Heart right ventricle (tissue), 16 donors: ENCODE results near the gene RPL27. TPM values are rescaled to one million over a fixed set of nuclear protein-coding genes. Genes with fewer than 3 reads are reported as not detected.
"Not testable (repeated sequence)": the region's sequence is repeated elsewhere in the genome, so short reads cannot be mapped to it uniquely, and the experiment has no call there.

Source experiments
- ATAC-seq, 8 donors: fragments of 200-7000 bp; cut with Tn5 transposase; one replicate each; pipeline ENCODE4 v1.9.1; 2020; ENCODE audit warnings: mild to moderate bottlenecking in 8 of 8, moderate library complexity in 8 of 8, moderate number of reproducible peaks in 1 of 8
- DNase-seq, 2 donors: peaks; one replicate each; pipeline ENCODE4 v3.0.0-alpha.2; 2020
- H3K27ac ChIP-seq, 10 donors: fragments of 200-600 bp; sonication (generic) in 2 of 10; one replicate each; pipeline versions ENCODE4 v1.5.0 to v1.8.0; 2020 to 2022; ENCODE audit warnings: mild to moderate bottlenecking in 3 of 10
- H3K27me3 ChIP-seq, 7 donors: fragments of 200-600 bp; one replicate each; pipeline ENCODE4 v1.8.0; 2021 to 2022; ENCODE audit warnings: mild to moderate bottlenecking in 2 of 7
- H3K36me3 ChIP-seq, 9 donors: fragments of 200-600 bp; sonication (generic) in 1 of 9; one replicate each; pipeline versions ENCODE4 v1.5.0 to v1.8.0; 2020 to 2022; ENCODE audit warnings: mild to moderate bottlenecking in 2 of 9
- H3K4me1 ChIP-seq, 9 donors: fragments of 200-600 bp; sonication (generic) in 1 of 9; one replicate each; pipeline versions ENCODE4 v1.5.0 to v1.8.0; 2020 to 2022; ENCODE audit warnings: mild to moderate bottlenecking in 4 of 9
- H3K4me3 ChIP-seq, 10 donors: fragments of 200-600 bp; sonication (generic) in 2 of 10; one replicate each; pipeline versions ENCODE4 v1.5.0 to v1.8.0; 2020 to 2022; ENCODE audit warnings: mild to moderate bottlenecking in 7 of 10, moderate library complexity in 2 of 10
- H3K9me3 ChIP-seq, 11 donors: fragments of 200-600 bp in 10 of 11; sonication (generic) in 2 of 11; one replicate each; pipeline versions ENCODE4 v1.5.0 to v1.8.0; 2013 to 2022; ENCODE audit warnings: mild to moderate bottlenecking in 2 of 11, control low read depth in 1 of 11, moderate library complexity in 1 of 11
- CTCF ChIP-seq, 9 donors: fragments of 200-600 bp; sonication (generic) in 2 of 9; IDR thresholded peaks; one replicate each; pipeline versions ENCODE4 v1.5.0 to v1.8.0; 2021 to 2022; ENCODE audit warnings: antibody characterized with exemption in 9 of 9, mild to moderate bottlenecking in 5 of 9, moderate library complexity in 1 of 9
- WGBS, 2 donors: extraction: QIAGEN DNeasy Blood & Tissue Kit; methylation state at CpG; one replicate each; pipeline ENCODE4 v1.1.7; 2013; ENCODE audit warnings: inconsistent platforms in 1 of 2; 5-methylcytosine and 5-hydroxymethylcytosine counted together
- intact Hi-C, 10 donors: fragments of 100-400 bp; cut with DNase I; formaldehyde crosslinking; loops; one replicate each; pipeline versions ENCODE4 v1.11.1 to v1.14.2; 2022
- polyA plus RNA-seq, 2 donors: library from polyadenylated mRNA; stranded (reverse); fragments of 200-250 nt; gene quantifications; one replicate each; pipeline ENCODE4 v1.2.3, GENCODE V29; 2013
- total RNA-seq, 10 donors: library from RNA; stranded (reverse); fragmentation: NEBNext Ultra II Directional in 3 of 10; extraction: Animal tissue kit (Norgen Biotek cat#: 25700) in 3 of 10; gene quantifications; one replicate each; pipeline versions ENCODE4 v1.2.1 to v1.2.4, GENCODE V29; 2021 to 2023
- donor health status: Arrhythmogenic right ventricular cardiomyopathy.
- donor health status: ischemic (EF 13 %, LVEDD 7.1; RV severe dilation, severe dysfunction).
- donor health status: healthy with polysubstance abuse.
- donor health status: DM: no; HTN: yes; CAD: no.
- donor health status: DM: no; HTN: no; CAD: no.
- donor health status: ischemic (EF 25% LVEDD 6.9; RV normal size, moderate dysfunction).
- donor health status: ischemic (EF 25% LVEDD 5.7; RV mildly dilated, moderate dysfunction).
- donor health status: healthy.
- donor health status: DM: yes; HTN: yes; CAD: no.
- donor health status: Ischemic cardiomyopathy.
- donor health status: ischemic (EF 35%, LVEDD 5.7; RV mildly dilated, moderate dysfunction).
- donor health status: nonischemic (EF 11% LVEDD 7.7; RV severe dilation, severe dysfunction).
- donor health status: DM: yes; HTN: yes; CAD: no.
- donor health status: PGD.
- donor health status: ischemic (EF 29% LVEDD 5.4; RV normal size, mild dysfunction).
- donor health status: nonischemic (EF 23%, LVEDD 6.1; RV moderate dilation, normal function).

Gene RPL27
- total and polyA plus RNA-seq, 12 donors = 388 to 2,790 (median 583) TPM

GRCh38 chr17:42997390-42997983, 732 bp upstream of the RPL27 start:
- intact Hi-C loops = loop anchor here in 1 of 10 donors (5.0 kb wide), 1 partner anchor 165 kb away; the partner anchor contains the start of gene PSME3
- no peaks in the 10 kb centered on the region for H3K9me3 ChIP-seq
- TF ChIP-seq CTCF (IDR thresholded peaks at IDR 0.05) = no peak

GRCh38 chr17:42999003-42999525, 845 bp downstream of the RPL27 start:
- Histone ChIP-seq H3K4me3 (peak overlapping the region; percentile 69 to 94 (median 84)), H3K4me1 (peaks cover 5 to 45% (median 22%) of the 10 kb centered on the region in 9 donors), H3K27ac (peak overlapping the region in 9 of 10 donors; percentile 80 to 96 (median 89)), H3K9me3 (no peaks in the 10 kb centered on the region), H3K27me3 (no peaks in the 10 kb centered on the region), H3K36me3 (peaks cover 0 to 61% (median 38%) of the 10 kb centered on the region in 9 donors)
- intact Hi-C loops = loop anchor here in 3 of 10 donors (2.0 to 5.0 kb wide), 3 partner anchors 18 to 172 kb away; partner anchors contain the start of genes NBR1 (in 1 of the 3), PSME3 (in 1 of the 3), PTGES3L (in 1 of the 3) and RUNDC1 (in 1 of the 3)
- 10 to 11% methylated on average over 10 of the region's 10 CpGs for WGBS, 2 donors
- TF ChIP-seq CTCF (IDR thresholded peaks at IDR 0.05) = no peak
- ATAC-seq (no peak), DNase-seq (no peak)

More at GRCh38 chr17:42997390-42997983, 732 bp upstream of the RPL27 start:
- H3K36me3 ChIP-seq = peaks cover 0 to 62% (median 28%) of the 10 kb centered on the region in 9 donors
- no peaks in the 10 kb centered on the region for H3K27me3 ChIP-seq
- ATAC-seq (peak in 1 of 8 donors; percentile 2), DNase-seq (no peak)
- H3K4me1 ChIP-seq = peaks cover 5 to 43% (median 22%) of the 10 kb centered on the region in 9 donors
- H3K27ac ChIP-seq = peak overlapping the region in 9 of 10 donors; percentile 49 to 96 (median 89)
- peak overlapping the region in 8 of 10 donors; percentile 1 to 93 (median 80) for H3K4me3 ChIP-seq
- 18 to 20% methylated on average over 5 of the region's 5 CpGs for WGBS, 2 donors

GRCh38 chr17:43000894-43001293, 2.7 kb downstream of the RPL27 start:
- peaks cover 0 to 59% (median 38%) of the 10 kb centered on the region in 9 donors for H3K36me3 ChIP-seq

GRCh38 chr17:43003542-43004172, 5.4 kb downstream of the RPL27 start:
- Histone ChIP-seq H3K27me3 (no peaks in the 10 kb centered on the region), H3K4me1 (peaks cover 5 to 63% (median 31%) of the 10 kb centered on the region in 9 donors), H3K27ac (no peak overlapping the region), H3K9me3 (no peaks in the 10 kb centered on the region), H3K4me3 (no peak overlapping the region), H3K36me3 (peaks cover 0 to 59% (median 38%) of the 10 kb centered on the region in 9 donors)
- 80 to 85% methylated on average over 5 of the region's 5 CpGs for WGBS, 2 donors
- ATAC-seq (peak in 1 of 8 donors; percentile 14), DNase-seq (no peak)
- intact Hi-C loops = no loop called here
- TF ChIP-seq CTCF (IDR thresholded peaks at IDR 0.05) = no peak

More at GRCh38 chr17:43000894-43001293, 2.7 kb downstream of the RPL27 start:
- intact Hi-C loops, ATAC-seq, H3K4me3 ChIP-seq, H3K9me3 ChIP-seq, H3K27me3 ChIP-seq, DNase-seq: not testable (repeated sequence)
- 93 to 94% methylated on average over 13 of the region's 13 CpGs for WGBS, 2 donors
- peak overlapping the region in 2 of 10 donors; percentile 9 to 34 for H3K27ac ChIP-seq
- peaks cover 5 to 45% (median 22%) of the 10 kb centered on the region in 9 donors for H3K4me1 ChIP-seq
